Activated CD4-positive, alpha-beta T cell treated with anti-CD3 and anti-CD28 coated beads, Interleukin-2, Interleukin-4, amounts not matched to agents 100 ng/mL and 50 ng/mL, durations not matched to agents 16 hours and 8 hours (primary cell): ENCODE results near the gene MRPS7.
"Not testable (repeated sequence)": the region's sequence is repeated elsewhere in the genome, so short reads cannot be mapped to it uniquely, and the experiment has no call there.

Source experiments
- DNase-seq: peaks from one replicate; pipeline ENCODE4 v3.0.0-alpha.2; 2020; ENCODE audit warnings: low spot score

The MRPS7 gene

GRCh38 chr17:75244133-75244866 is 17.4 kb upstream of the MRPS7 start:
- no peak for DNase-seq

GRCh38 chr17:75245011-75245410 is 16.7 kb upstream of the MRPS7 start:
- no peak for DNase-seq

GRCh38 chr17:75246404-75246803 is 15.3 kb upstream of the MRPS7 start:
- no peak for DNase-seq

GRCh38 chr17:75249564-75249963 is 12.1 kb upstream of the MRPS7 start:
- no peak for DNase-seq

GRCh38 chr17:75250009-75250471 is 11.6 kb upstream of the MRPS7 start:
- DNase-seq = peak; percentile 85

GRCh38 chr17:75252039-75252816 is 9.5 kb upstream of the MRPS7 start:
- DNase-seq = no peak

- DNase-seq = not testable (repeated sequence)
Observed at GRCh38 chr17:75255954-75256698, 5.6 kb upstream of the MRPS7 start.

GRCh38 chr17:75257228-75257627 is 4.5 kb upstream of the MRPS7 start:
- not testable (repeated sequence) for DNase-seq

- peak; percentile 46 for DNase-seq
Observed at GRCh38 chr17:75260641-75261335, 891 bp upstream of the MRPS7 start.

- no peak for DNase-seq
Observed at GRCh38 chr17:75262112-75262606, 480 bp downstream of the MRPS7 start.

- no peak for DNase-seq
Observed at GRCh38 chr17:75263055-75263454, 1.4 kb downstream of the MRPS7 start.

GRCh38 chr17:75265614-75266315 is 4.1 kb downstream of the MRPS7 start:
- DNase-seq = no peak

GRCh38 chr17:75266316-75267152 is 4.9 kb downstream of the MRPS7 start:
- DNase-seq = no peak

- DNase-seq = no peak
Observed at GRCh38 chr17:75267153-75267410, 5.4 kb downstream of the MRPS7 start.

- no peak for DNase-seq
Observed at GRCh38 chr17:75267411-75268232, 5.9 kb downstream of the MRPS7 start.

- peak; percentile 8 for DNase-seq
Observed at GRCh38 chr17:75269844-75270217, 8.2 kb downstream of the MRPS7 start.

- DNase-seq = peak; percentile 54
Observed at GRCh38 chr17:75270218-75270965, 8.7 kb downstream of the MRPS7 start.

- no peak for DNase-seq
Observed at GRCh38 chr17:75270966-75271232, 9.2 kb downstream of the MRPS7 start, which contains the start of gene MIF4GD. TSS of gene MIF4GD (minus strand) at chr17:75271231. CDS start at chr17:75270195, 1,036 bp downstream.
